ENCODE results near the gene SLFN14. TPM values are rescaled to one million over a fixed set of nuclear protein-coding genes. Genes with fewer than 3 reads are reported as not detected.
A peak's percentile ranks its signal among the peaks of the same experiment; 100 is the strongest.

The SLFN14 gene
- polyA plus RNA-seq, 3 donors, result 0.11 to 0.12 TPM; not detected in 1

DNA sequence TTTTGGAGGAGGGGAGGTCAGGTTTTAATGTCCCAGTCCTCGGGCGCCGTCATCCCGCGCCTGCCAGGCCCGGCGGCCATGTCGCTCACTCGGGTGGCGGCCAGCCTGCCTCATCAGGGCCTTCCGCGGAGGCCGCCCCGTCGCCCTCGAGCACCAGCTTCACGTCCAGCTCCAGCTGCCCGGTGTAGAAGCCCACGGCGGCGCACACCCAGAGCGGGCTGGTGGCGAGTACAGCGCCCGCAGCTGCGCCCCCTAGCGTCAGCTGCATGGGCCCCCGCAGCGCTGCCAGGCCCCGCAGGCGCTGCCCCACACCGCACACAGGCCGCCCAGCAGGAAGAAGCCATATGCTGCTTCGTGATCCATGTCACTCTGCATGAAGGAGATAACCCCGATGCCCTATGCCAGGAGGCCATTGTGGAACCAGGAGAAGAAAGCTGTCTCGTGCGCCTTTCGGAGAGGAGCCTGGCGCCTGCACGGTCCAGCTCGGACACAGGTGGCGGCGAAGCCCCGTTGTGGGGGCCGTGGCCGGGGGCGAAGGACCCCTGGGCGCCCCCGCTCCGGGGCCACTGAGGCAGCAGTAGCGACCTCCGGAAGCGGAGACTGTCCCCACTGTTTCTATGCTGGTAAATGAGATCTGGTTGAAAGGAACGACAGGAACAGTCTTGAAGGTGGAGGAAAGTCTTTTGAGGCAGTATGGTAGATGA is 36.1 kb upstream of the SLFN14 start:
- Histone ChIP-seq H3K4me1 (ENCODE audit: control insufficient read depth in 1 of 2, insufficient read depth in 2 of 2, low read length in 2 of 2) (no peaks in the 10 kb centered on the region), H2AFZ (ENCODE audit: insufficient read depth, low read depth, low read length, poor library complexity, severe bottlenecking) (no peak overlapping the region), H3K36me3 (replicated peaks in 1 of 2; ENCODE audit: control insufficient read depth in 1 of 2, insufficient read depth in 2 of 2, low read length in 2 of 2) (peaks cover 70 to 80% of the 10 kb centered on the region in 2 donors), H3K4me3 (replicated peaks in 1 of 3; ENCODE audit: low read depth in 2 of 3, low read length in 3 of 3) (no peak overlapping the region), H3K9me3 (replicated peaks in 1 of 2; ENCODE audit: control insufficient read depth in 1 of 2, insufficient read depth in 1 of 2, low read length in 2 of 2) (no peaks in the 10 kb centered on the region), H3K27me3 (ENCODE audit: control insufficient read depth in 2 of 2, insufficient read depth in 2 of 2, low read length in 2 of 2) (no peaks in the 10 kb centered on the region), H3K27ac (ENCODE audit: low read depth in 1 of 2, low read length in 2 of 2) (no peak overlapping the region), H3K4me2 (replicated peaks; ENCODE audit: extremely low read depth, low read length, poor library complexity, severe bottlenecking) (no peak overlapping the region), H3K9ac (ENCODE audit: insufficient read depth, low read length, poor library complexity, severe bottlenecking) (no peak overlapping the region), H4K20me1 (ENCODE audit: insufficient read depth, low read length) (peaks cover 13% of the 10 kb centered on the region), H3K79me2 (ENCODE audit: insufficient read depth, low read length) (peaks cover 25% of the 10 kb centered on the region)
- Mint-ChIP-seq H3K27me3 (ENCODE audit: low read depth in 3 of 3) (no peaks in the 10 kb centered on the region), H3K4me3 (no peak overlapping the region), H3K27ac (peak overlapping the region in 2 of 7 donors; percentile 2 to 79), H3K4me1 (no peaks in the 10 kb centered on the region), H3K36me3 (peaks cover 56 to 75% of the 10 kb centered on the region in 2 donors), H3K9me3 (no peaks in the 10 kb centered on the region)
- no peak for DNase-seq
- TF ChIP-seq, protein P1, sequence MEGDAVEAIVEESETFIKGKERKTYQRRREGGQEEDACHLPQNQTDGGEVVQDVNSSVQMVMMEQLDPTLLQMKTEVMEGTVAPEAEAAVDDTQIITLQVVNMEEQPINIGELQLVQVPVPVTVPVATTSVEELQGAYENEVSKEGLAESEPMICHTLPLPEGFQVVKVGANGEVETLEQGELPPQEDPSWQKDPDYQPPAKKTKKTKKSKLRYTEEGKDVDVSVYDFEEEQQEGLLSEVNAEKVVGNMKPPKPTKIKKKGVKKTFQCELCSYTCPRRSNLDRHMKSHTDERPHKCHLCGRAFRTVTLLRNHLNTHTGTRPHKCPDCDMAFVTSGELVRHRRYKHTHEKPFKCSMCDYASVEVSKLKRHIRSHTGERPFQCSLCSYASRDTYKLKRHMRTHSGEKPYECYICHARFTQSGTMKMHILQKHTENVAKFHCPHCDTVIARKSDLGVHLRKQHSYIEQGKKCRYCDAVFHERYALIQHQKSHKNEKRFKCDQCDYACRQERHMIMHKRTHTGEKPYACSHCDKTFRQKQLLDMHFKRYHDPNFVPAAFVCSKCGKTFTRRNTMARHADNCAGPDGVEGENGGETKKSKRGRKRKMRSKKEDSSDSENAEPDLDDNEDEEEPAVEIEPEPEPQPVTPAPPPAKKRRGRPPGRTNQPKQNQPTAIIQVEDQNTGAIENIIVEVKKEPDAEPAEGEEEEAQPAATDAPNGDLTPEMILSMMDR (IDR thresholded peaks at IDR 0.05), result no peak
- WGBS (ENCODE audit: insufficient coverage), result 98% methylated on average over 50 of the region's 54 CpGs
- intact Hi-C loops (cut with micrococcal nuclease), result no loop called here

DNA sequence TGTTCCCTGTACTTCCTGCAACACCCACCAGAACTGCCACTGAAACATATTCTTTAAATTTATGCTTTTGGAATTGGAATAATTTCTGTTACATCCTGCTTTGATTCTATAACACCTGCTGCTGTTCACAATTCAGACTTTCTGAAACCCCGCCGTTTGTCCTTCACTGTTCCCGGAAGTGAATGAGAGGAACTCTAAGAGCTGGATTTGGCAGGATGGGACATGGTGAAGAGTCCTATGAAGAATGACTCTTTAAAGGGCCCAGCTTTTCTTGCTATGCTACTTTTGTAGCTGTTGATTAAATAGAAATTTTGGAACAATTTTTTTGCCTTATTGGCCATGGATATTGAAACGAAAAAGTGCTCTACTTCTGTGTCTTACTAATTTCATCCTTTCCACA is 35.5 kb upstream of the SLFN14 start:
- Histone ChIP-seq H3K9me3 (replicated peaks in 1 of 2; ENCODE audit: control insufficient read depth in 1 of 2, insufficient read depth in 1 of 2, low read length in 2 of 2) (no peaks in the 10 kb centered on the region), H3K27me3 (ENCODE audit: control insufficient read depth in 2 of 2, insufficient read depth in 2 of 2, low read length in 2 of 2) (no peaks in the 10 kb centered on the region), H3K36me3 (replicated peaks in 1 of 2; ENCODE audit: control insufficient read depth in 1 of 2, insufficient read depth in 2 of 2, low read length in 2 of 2) (peaks cover 65 to 74% of the 10 kb centered on the region in 2 donors), H3K4me2 (replicated peaks; ENCODE audit: extremely low read depth, low read length, poor library complexity, severe bottlenecking) (no peak overlapping the region), H3K4me1 (ENCODE audit: control insufficient read depth in 1 of 2, insufficient read depth in 2 of 2, low read length in 2 of 2) (no peaks in the 10 kb centered on the region), H4K20me1 (ENCODE audit: insufficient read depth, low read length) (peaks cover 13% of the 10 kb centered on the region), H2AFZ (ENCODE audit: insufficient read depth, low read depth, low read length, poor library complexity, severe bottlenecking) (no peak overlapping the region), H3K4me3 (replicated peaks in 1 of 3; ENCODE audit: low read depth in 2 of 3, low read length in 3 of 3) (no peak overlapping the region), H3K9ac (ENCODE audit: insufficient read depth, low read length, poor library complexity, severe bottlenecking) (no peak overlapping the region), H3K79me2 (ENCODE audit: insufficient read depth, low read length) (peaks cover 31% of the 10 kb centered on the region), H3K27ac (ENCODE audit: low read depth in 1 of 2, low read length in 2 of 2) (no peak overlapping the region)
- Mint-ChIP-seq H3K4me3 (no peak overlapping the region), H3K27me3 (ENCODE audit: low read depth in 3 of 3) (no peaks in the 10 kb centered on the region), H3K27ac (peak overlapping the region in 1 of 7 donors; percentile 33), H3K4me1 (no peaks in the 10 kb centered on the region), H3K9me3 (no peaks in the 10 kb centered on the region), H3K36me3 (peaks cover 55 to 69% of the 10 kb centered on the region in 2 donors)
- intact Hi-C loops (cut with micrococcal nuclease), result no loop called here
- DNase-seq, result no peak
- TF ChIP-seq, protein P1 (IDR thresholded peaks at IDR 0.05), result no peak
- WGBS (ENCODE audit: insufficient coverage), result no CpG with 5 or more reads among the region's 4 CpGs
